ENCODE measurements around the gene NCBP2.

The NCBP2 gene

DNA sequence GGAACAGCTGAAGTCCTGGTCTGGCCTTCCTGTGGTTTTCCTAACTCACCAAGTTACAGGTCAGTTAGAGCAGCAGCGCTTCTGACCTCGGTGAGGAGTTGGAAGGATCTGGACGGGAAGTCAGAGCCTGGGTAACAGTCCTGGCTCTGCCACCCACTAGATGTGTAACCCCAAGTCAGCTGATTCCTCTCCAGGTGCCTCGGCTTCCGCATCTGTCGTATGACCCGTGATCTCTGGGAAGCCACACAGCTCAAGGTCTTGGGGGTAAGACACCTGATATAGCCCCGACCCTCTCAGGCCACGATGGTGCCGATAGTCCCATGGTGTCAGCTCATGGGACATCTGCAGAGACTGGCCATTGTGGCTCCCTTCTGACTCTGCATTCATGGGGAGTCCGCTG lies 34.6 kb upstream of the NCBP2 start (continued):
- TF ChIP-seq TOX (CRISPR knock-in tag; IDR thresholded peaks at IDR 0.05; ENCODE audit: borderline replicate concordance) (no peak), ESRRG (CRISPR knock-in tag; IDR thresholded peaks at IDR 0.05) (no peak), PATZ1 (CRISPR knock-in tag; IDR thresholded peaks at IDR 0.05; ENCODE audit: borderline replicate concordance) (no peak), SNAI2 (CRISPR knock-in tag; IDR thresholded peaks at IDR 0.05) (no peak), CSRNP3 (CRISPR knock-in tag; IDR thresholded peaks at IDR 0.05) (no peak), ZC3H10 (CRISPR knock-in tag; IDR thresholded peaks at IDR 0.05) (no peak), ZFP3 (CRISPR knock-in tag; IDR thresholded peaks at IDR 0.05) (no peak)
- TF ChIP-seq, protein P1, sequence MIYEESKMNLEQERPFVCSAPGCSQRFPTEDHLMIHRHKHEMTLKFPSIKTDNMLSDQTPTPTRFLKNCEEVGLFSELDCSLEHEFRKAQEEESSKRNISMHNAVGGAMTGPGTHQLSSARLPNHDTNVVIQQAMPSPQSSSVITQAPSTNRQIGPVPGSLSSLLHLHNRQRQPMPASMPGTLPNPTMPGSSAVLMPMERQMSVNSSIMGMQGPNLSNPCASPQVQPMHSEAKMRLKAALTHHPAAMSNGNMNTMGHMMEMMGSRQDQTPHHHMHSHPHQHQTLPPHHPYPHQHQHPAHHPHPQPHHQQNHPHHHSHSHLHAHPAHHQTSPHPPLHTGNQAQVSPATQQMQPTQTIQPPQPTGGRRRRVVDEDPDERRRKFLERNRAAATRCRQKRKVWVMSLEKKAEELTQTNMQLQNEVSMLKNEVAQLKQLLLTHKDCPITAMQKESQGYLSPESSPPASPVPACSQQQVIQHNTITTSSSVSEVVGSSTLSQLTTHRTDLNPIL (CRISPR knock-in tag; IDR thresholded peaks at IDR 0.05; ENCODE audit: low read depth) = no peak

- ATAC-seq = no peak
- no peak for TF ChIP-seq ZNF565 (CRISPR knock-in tag; conservative IDR thresholded peaks at IDR 0.05; ENCODE audit: low read depth)
- no peak for TF ChIP-seq TCF4 (CRISPR knock-in tag; IDR thresholded peaks at IDR 0.05; ENCODE audit: borderline replicate concordance)
- TF ChIP-seq SNAI2 (CRISPR knock-in tag; IDR thresholded peaks at IDR 0.05) = no peak
- no peak for TF ChIP-seq ZC3H10 (CRISPR knock-in tag; IDR thresholded peaks at IDR 0.05)
- no peak for TF ChIP-seq PPARA (CRISPR knock-in tag; IDR thresholded peaks at IDR 0.05; ENCODE audit: borderline replicate concordance)
- TF ChIP-seq ARNTL (CRISPR knock-in tag; IDR thresholded peaks at IDR 0.05; ENCODE audit: borderline replicate concordance, low read depth) = no peak
- no peak for TF ChIP-seq ISL1 (CRISPR knock-in tag; IDR thresholded peaks at IDR 0.05)
- no peak for TF ChIP-seq ZFP3 (CRISPR knock-in tag; IDR thresholded peaks at IDR 0.05)
- no peak for TF ChIP-seq ZNF8 (CRISPR knock-in tag; IDR thresholded peaks at IDR 0.05)
- TF ChIP-seq GLIS3 (CRISPR knock-in tag; IDR thresholded peaks at IDR 0.05) = no peak
- TF ChIP-seq POU6F1 (CRISPR knock-in tag; IDR thresholded peaks at IDR 0.05; ENCODE audit: borderline replicate concordance, low read depth) = no peak
- TF ChIP-seq ESRRG (CRISPR knock-in tag; IDR thresholded peaks at IDR 0.05) = no peak
- no peak for TF ChIP-seq CSRNP3 (CRISPR knock-in tag; IDR thresholded peaks at IDR 0.05)
- no peak for TF ChIP-seq BACH2 (CRISPR knock-in tag; IDR thresholded peaks at IDR 0.05; ENCODE audit: borderline replicate concordance)
- TF ChIP-seq ZFP30 (CRISPR knock-in tag; IDR thresholded peaks at IDR 0.05) = no peak
- TF ChIP-seq, protein P1 (CRISPR knock-in tag; IDR thresholded peaks at IDR 0.05; ENCODE audit: low read depth) = no peak
- no peak for TF ChIP-seq OSR1 (CRISPR knock-in tag; IDR thresholded peaks at IDR 0.05)
- TF ChIP-seq TOX (CRISPR knock-in tag; IDR thresholded peaks at IDR 0.05; ENCODE audit: borderline replicate concordance) = no peak
- no peak for TF ChIP-seq RARB (CRISPR knock-in tag; IDR thresholded peaks at IDR 0.05)
Measured at GRCh38 chr3:196975349-196975748, 33.0 kb upstream of the NCBP2 start.

GRCh38 chr3:196974661-196975060 lies 32.3 kb upstream of the NCBP2 start:
- no peak for ATAC-seq
- TF ChIP-seq ZC3H10 (CRISPR knock-in tag; IDR thresholded peaks at IDR 0.05) (no peak), GLIS3 (CRISPR knock-in tag; IDR thresholded peaks at IDR 0.05) (no peak), ESRRG (CRISPR knock-in tag; IDR thresholded peaks at IDR 0.05) (no peak)
